A204.1 (cell line): ENCODE measurements around the gene LBHD2.

Experiments used
- FAIRE-seq: peaks from 2 replicates; lab custom pipeline; 2012; peaks lifted over from hg19 to GRCh38; lab: Jason Lieb, UNC

The LBHD2 gene

GRCh38 chr14:103121121-103121845 lies 37.3 kb downstream of the LBHD2 start:
- no peak for FAIRE-seq

- no peak for FAIRE-seq
These were observed 38.0 kb downstream of the LBHD2 start for GRCh38 chr14:103121846-103122584.

- FAIRE-seq: no peak
These were observed 38.6 kb downstream of the LBHD2 start for GRCh38 chr14:103122585-103122946.

GRCh38 chr14:103122947-103123633 lies 39.1 kb downstream of the LBHD2 start, which contains the start of gene TNFAIP2:
TNFAIP2 (plus strand) TSS chr14:103123461; CDS start chr14:103126458, 2,997 bp downstream.
- no peak for FAIRE-seq

- FAIRE-seq: no peak
These were observed 39.9 kb downstream of the LBHD2 start for GRCh38 chr14:103123634-103124500.

- FAIRE-seq: no peak
These were observed 40.5 kb downstream of the LBHD2 start for GRCh38 chr14:103124501-103125001.

GRCh38 chr14:103125098-103126070 lies 41.4 kb downstream of the LBHD2 start:
- no peak for FAIRE-seq

- no peak for FAIRE-seq
These were observed 42.3 kb downstream of the LBHD2 start for GRCh38 chr14:103126088-103126872.

- no peak for FAIRE-seq
These were observed 42.9 kb downstream of the LBHD2 start for GRCh38 chr14:103126873-103127304.

GRCh38 chr14:103127356-103127755 lies 43.3 kb downstream of the LBHD2 start:
- FAIRE-seq: no peak

GRCh38 chr14:103127861-103128598 lies 44.0 kb downstream of the LBHD2 start:
- FAIRE-seq: no peak

- no peak for FAIRE-seq
These were observed 44.8 kb downstream of the LBHD2 start for GRCh38 chr14:103128631-103129300.

GRCh38 chr14:103129301-103130016 lies 45.4 kb downstream of the LBHD2 start:
- no peak for FAIRE-seq

- FAIRE-seq: no peak
These were observed 46.2 kb downstream of the LBHD2 start for GRCh38 chr14:103130017-103130764.

- no peak for FAIRE-seq
These were observed 47.0 kb downstream of the LBHD2 start for GRCh38 chr14:103130965-103131364.

- no peak for FAIRE-seq
These were observed 47.6 kb downstream of the LBHD2 start for GRCh38 chr14:103131580-103131979.
